ENCODE results near the gene CERS1.

DNA sequence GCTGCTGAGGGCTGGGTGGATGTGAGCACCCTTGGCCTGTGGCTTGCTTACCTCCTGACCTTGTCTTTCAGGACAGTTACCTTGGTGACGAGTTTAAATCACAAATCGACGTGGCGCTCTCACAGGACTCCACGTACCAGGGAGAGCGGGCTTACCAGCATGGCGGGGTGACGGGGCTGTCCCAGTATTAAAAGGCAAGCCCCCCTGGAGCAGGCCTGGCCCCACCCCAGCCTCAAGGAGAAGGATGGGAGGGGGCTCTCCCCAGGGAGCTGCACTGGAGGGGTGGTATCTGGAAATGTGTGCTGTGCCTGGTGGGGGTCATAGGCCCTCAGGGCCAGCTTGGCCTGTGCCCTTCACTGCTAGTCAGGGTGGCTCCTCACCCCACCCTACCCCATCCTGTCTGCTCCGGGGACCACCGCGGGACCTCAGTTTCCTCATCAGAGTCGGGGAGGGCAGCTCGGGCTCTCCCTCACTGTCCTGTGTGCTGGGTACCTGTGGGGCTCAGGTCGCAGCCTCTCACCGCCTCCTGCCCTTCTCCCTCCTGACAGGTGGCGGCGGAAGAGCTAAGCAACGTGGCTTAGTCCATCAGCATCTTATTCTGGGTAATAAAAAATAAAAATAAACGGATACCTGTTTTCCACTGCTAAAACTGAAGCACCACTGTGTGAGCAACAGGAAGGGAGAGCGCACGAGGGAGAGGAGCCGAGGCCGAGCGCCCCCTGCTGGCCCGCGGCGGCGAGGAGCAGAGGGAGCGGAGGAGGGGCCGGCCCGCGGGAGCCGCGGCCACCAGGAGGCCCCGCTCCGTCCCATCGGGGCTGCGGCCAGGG lies 29.8 kb downstream of the CERS1 start:
- TF ChIP-seq CTCF (IDR thresholded peaks at IDR 0.05; ENCODE audit: extremely low read depth in 1 of 2, insufficient read depth in 1 of 2, low read depth in 1 of 2, low read length in 2 of 2): peak; percentile 93 to 99
- TF ChIP-seq, protein P1, sequence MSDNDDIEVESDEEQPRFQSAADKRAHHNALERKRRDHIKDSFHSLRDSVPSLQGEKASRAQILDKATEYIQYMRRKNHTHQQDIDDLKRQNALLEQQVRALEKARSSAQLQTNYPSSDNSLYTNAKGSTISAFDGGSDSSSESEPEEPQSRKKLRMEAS (IDR thresholded peaks at IDR 0.05; ENCODE audit: insufficient read depth, insufficient read length): no peak

Data from endothelial cell of umbilical vein (primary cell).